ENCODE results near the gene SCFD2. TPM values are rescaled to one million over a fixed set of nuclear protein-coding genes. Genes with fewer than 3 reads are reported as not detected.

The SCFD2 gene
- polyA plus RNA-seq, 2 of the 4 experiments (the other 2 are of a cell fraction): 7.6 to 10.8 TPM

DNA sequence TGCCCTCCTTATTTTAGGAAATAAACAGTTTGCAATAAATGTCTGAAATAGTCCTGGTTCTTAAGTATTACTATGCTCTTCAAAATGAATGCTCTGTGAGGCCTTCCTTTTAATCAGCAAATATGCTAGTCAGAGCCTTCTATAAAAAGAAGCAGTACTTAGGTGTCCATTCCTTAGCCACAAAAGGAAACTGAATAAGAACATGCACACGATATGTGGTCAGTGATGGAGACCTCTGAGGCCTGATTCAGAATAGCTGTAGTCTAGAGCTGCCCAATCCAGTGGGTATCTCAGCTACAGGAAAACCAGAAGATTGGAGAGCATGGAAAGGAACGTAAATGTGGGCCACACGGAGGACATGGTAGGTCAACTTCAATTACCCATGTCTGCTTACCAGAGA is 361.9 kb downstream of the SCFD2 start:
- Histone ChIP-seq H3K27ac (no peak overlapping the region), H3K4me1 (no peaks in the 10 kb centered on the region), H3K4me2 (no peak overlapping the region), H3K9me3 (no peaks in the 10 kb centered on the region), H3K4me3 (no peak overlapping the region)
- ChIA-PET POLR2A (no interaction called here), CTCF (interaction anchor here (1.8 kb wide), 1 partner anchor 1230 kb away, joined by 4 read pairs; no protein-coding TSS in a partner anchor)
- no peak for DNase-seq (ENCODE audit: low read depth in 1 of 2, low spot score in 1 of 2)
- TF ChIP-seq, protein P1, sequence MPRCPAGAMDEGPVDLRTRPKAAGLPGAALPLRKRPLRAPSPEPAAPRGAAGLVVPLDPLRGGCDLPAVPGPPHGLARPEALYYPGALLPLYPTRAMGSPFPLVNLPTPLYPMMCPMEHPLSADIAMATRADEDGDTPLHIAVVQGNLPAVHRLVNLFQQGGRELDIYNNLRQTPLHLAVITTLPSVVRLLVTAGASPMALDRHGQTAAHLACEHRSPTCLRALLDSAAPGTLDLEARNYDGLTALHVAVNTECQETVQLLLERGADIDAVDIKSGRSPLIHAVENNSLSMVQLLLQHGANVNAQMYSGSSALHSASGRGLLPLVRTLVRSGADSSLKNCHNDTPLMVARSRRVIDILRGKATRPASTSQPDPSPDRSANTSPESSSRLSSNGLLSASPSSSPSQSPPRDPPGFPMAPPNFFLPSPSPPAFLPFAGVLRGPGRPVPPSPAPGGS (IDR thresholded peaks at IDR 0.05): no peak
- TF ChIP-seq NFE2L2 (conservative IDR thresholded peaks at IDR 0.05; ENCODE audit: low read length): no peak
- TF ChIP-seq EHMT2 (IDR thresholded peaks at IDR 0.05; ENCODE audit: low read depth): no peak
- TF ChIP-seq HOXB13 (CRISPR knock-in tag; IDR thresholded peaks at IDR 0.05; ENCODE audit: low read depth): no peak
- no peak for TF ChIP-seq TFCP2L1 (CRISPR knock-in tag; IDR thresholded peaks at IDR 0.05)
- TF ChIP-seq RCOR1 (IDR thresholded peaks at IDR 0.05; ENCODE audit: low read depth, low read length): no peak
- no peak for TF ChIP-seq FOSB (CRISPR knock-in tag; IDR thresholded peaks at IDR 0.05)
- ATAC-seq: no peak
- FAIRE-seq: no peak
- 86% methylated on average over 3 of the region's 3 CpGs for WGBS (ENCODE audit: missing lambda C conversion rate)

DNA sequence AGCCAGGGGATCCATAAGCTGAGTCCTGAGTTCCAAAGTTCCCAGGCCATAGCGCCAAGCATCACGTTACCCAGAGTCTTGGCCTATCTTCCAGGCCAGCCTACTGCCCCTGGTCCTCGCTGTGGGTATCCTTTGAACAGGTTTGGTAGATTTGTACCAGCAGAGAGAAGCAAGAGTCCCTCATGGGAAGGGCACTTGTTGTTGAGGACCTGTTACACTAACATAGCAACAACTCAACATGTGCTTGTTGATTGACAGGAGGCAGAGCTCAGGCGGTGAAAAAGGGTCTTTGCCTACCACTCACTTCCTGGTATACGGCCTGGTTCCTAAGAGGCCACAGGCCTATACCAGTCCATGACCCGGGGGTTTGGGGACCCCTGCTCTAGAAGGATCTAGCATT is 365.3 kb downstream of the SCFD2 start:
- 87% methylated on average over 5 of the region's 6 CpGs for WGBS (ENCODE audit: missing lambda C conversion rate)
- Histone ChIP-seq H3K4me3 (no peak overlapping the region), H3K4me2 (no peak overlapping the region), H3K27ac (no peak overlapping the region), H3K4me1 (no peaks in the 10 kb centered on the region), H3K9me3 (no peaks in the 10 kb centered on the region)
- DNase-seq (ENCODE audit: low read depth in 1 of 2, low spot score in 1 of 2): no peak
- no peak for FAIRE-seq
- no peak for TF ChIP-seq RARB (CRISPR knock-in tag; IDR thresholded peaks at IDR 0.05)
- TF ChIP-seq, protein P2, sequence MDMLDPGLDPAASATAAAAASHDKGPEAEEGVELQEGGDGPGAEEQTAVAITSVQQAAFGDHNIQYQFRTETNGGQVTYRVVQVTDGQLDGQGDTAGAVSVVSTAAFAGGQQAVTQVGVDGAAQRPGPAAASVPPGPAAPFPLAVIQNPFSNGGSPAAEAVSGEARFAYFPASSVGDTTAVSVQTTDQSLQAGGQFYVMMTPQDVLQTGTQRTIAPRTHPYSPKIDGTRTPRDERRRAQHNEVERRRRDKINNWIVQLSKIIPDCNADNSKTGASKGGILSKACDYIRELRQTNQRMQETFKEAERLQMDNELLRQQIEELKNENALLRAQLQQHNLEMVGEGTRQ (IDR thresholded peaks at IDR 0.05): no peak
- TF ChIP-seq, protein P3, sequence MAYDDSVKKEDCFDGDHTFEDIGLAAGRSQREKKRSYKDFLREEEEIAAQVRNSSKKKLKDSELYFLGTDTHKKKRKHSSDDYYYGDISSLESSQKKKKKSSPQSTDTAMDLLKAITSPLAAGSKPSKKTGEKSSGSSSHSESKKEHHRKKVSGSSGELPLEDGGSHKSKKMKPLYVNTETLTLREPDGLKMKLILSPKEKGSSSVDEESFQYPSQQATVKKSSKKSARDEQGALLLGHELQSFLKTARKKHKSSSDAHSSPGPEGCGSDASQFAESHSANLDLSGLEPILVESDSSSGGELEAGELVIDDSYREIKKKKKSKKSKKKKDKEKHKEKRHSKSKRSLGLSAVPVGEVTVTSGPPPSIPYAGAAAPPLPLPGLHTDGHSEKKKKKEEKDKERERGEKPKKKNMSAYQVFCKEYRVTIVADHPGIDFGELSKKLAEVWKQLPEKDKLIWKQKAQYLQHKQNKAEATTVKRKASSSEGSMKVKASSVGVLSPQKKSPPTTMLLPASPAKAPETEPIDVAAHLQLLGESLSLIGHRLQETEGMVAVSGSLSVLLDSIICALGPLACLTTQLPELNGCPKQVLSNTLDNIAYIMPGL (CRISPR knock-in tag; IDR thresholded peaks at IDR 0.05; ENCODE audit: borderline replicate concordance): no peak
- TF ChIP-seq MYC (IDR thresholded peaks at IDR 0.05; ENCODE audit: borderline replicate concordance, low read length): no peak
- no peak for TF ChIP-seq FOSB (CRISPR knock-in tag; IDR thresholded peaks at IDR 0.05)
- TF ChIP-seq HEYL (CRISPR knock-in tag; IDR thresholded peaks at IDR 0.05): no peak
- TF ChIP-seq POLR2AphosphoS2 (conservative IDR thresholded peaks at IDR 0.05; ENCODE audit: low read length): no peak
- TF ChIP-seq POLR2A (IDR thresholded peaks at IDR 0.05; ENCODE audit: low read length): no peak
- no peak for TF ChIP-seq ZSCAN20 (CRISPR knock-in tag; IDR thresholded peaks at IDR 0.05)
- TF ChIP-seq, protein P4, sequence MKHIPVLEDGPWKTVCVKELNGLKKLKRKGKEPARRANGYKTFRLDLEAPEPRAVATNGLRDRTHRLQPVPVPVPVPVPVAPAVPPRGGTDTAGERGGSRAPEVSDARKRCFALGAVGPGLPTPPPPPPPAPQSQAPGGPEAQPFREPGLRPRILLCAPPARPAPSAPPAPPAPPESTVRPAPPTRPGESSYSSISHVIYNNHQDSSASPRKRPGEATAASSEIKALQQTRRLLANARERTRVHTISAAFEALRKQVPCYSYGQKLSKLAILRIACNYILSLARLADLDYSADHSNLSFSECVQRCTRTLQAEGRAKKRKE (CRISPR knock-in tag; IDR thresholded peaks at IDR 0.05; ENCODE audit: low read depth): no peak
- TF ChIP-seq, protein P5, sequence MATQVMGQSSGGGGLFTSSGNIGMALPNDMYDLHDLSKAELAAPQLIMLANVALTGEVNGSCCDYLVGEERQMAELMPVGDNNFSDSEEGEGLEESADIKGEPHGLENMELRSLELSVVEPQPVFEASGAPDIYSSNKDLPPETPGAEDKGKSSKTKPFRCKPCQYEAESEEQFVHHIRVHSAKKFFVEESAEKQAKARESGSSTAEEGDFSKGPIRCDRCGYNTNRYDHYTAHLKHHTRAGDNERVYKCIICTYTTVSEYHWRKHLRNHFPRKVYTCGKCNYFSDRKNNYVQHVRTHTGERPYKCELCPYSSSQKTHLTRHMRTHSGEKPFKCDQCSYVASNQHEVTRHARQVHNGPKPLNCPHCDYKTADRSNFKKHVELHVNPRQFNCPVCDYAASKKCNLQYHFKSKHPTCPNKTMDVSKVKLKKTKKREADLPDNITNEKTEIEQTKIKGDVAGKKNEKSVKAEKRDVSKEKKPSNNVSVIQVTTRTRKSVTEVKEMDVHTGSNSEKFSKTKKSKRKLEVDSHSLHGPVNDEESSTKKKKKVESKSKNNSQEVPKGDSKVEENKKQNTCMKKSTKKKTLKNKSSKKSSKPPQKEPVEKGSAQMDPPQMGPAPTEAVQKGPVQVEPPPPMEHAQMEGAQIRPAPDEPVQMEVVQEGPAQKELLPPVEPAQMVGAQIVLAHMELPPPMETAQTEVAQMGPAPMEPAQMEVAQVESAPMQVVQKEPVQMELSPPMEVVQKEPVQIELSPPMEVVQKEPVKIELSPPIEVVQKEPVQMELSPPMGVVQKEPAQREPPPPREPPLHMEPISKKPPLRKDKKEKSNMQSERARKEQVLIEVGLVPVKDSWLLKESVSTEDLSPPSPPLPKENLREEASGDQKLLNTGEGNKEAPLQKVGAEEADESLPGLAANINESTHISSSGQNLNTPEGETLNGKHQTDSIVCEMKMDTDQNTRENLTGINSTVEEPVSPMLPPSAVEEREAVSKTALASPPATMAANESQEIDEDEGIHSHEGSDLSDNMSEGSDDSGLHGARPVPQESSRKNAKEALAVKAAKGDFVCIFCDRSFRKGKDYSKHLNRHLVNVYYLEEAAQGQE (IDR thresholded peaks at IDR 0.05): no peak
- TF ChIP-seq RAD21 (conservative IDR thresholded peaks at IDR 0.05 in 1 of 2, IDR thresholded peaks at IDR 0.05 in 1 of 2): no peak
- TF ChIP-seq NR3C1 (IDR thresholded peaks at IDR 0.05): no peak
- no peak for TF ChIP-seq SREBF2 (IDR thresholded peaks at IDR 0.05)
- TF ChIP-seq KDM1A (IDR thresholded peaks at IDR 0.05; ENCODE audit: low read depth): no peak
- TF ChIP-seq SMC3 (IDR thresholded peaks at IDR 0.05): no peak
- ChIA-PET CTCF (no interaction called here), POLR2A (no interaction called here)
- ATAC-seq: no peak
